Prostate gland (tissue), 2 donors: ENCODE data around the gene MRPL49.

Experiments used
- POLR2A ChIP-seq: fragments of 450-650 bp; IDR thresholded peaks from one replicate; pipeline ENCODE4 v1.6.1; 2016; ENCODE audit warnings: antibody characterized with exemption, mild to moderate bottlenecking
- TF ChIP-seq, protein P1 (sequence below), 4 experiments: fragments of 200-600 bp in 2 of 4; fragments of 450-650 bp in 2 of 4; sonication (generic) in 2 of 4; IDR thresholded peaks; 1 replicate in 3 of 4; 2 replicates in 1 of 4; pipeline ENCODE4 v1.5.1; 2016 to 2019; ENCODE audit warnings: antibody characterized with exemption in 4 of 4, mild to moderate bottlenecking in 2 of 4, moderate library complexity in 2 of 4

DNA sequence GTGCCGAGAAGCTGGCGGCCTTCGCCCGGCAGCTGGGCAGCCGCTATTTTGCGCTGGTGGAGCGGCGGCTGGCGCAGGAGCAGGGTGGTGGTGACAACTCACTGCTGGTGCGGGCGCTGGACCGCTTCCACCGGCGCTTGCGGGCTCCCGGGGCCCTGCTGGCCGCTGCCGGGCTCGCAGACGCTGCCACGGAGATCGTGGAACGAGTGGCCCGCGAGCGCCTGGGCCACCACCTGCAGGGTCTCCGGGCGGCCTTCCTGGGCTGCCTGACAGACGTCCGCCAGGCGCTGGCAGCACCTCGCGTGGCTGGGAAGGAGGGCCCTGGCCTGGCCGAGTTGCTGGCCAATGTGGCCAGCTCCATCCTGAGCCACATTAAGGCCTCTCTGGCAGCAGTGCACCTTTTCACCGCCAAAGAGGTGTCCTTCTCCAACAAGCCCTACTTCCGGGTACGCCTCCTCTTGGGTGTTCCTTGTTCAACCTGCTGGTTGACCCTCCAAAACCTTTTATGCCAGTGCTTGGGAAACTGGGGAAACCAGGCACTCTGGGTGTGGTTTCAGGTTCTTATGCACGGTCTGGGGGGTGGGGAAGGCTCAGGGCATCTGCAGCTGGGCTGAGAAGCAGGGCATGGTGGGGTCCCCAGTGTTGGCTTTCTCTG lies 13.5 kb upstream of the MRPL49 start:
- TF ChIP-seq, protein P1, sequence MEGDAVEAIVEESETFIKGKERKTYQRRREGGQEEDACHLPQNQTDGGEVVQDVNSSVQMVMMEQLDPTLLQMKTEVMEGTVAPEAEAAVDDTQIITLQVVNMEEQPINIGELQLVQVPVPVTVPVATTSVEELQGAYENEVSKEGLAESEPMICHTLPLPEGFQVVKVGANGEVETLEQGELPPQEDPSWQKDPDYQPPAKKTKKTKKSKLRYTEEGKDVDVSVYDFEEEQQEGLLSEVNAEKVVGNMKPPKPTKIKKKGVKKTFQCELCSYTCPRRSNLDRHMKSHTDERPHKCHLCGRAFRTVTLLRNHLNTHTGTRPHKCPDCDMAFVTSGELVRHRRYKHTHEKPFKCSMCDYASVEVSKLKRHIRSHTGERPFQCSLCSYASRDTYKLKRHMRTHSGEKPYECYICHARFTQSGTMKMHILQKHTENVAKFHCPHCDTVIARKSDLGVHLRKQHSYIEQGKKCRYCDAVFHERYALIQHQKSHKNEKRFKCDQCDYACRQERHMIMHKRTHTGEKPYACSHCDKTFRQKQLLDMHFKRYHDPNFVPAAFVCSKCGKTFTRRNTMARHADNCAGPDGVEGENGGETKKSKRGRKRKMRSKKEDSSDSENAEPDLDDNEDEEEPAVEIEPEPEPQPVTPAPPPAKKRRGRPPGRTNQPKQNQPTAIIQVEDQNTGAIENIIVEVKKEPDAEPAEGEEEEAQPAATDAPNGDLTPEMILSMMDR (IDR thresholded peaks at IDR 0.05) = no peak
- TF ChIP-seq POLR2A = no peak
